CD4-positive, CD25-positive, alpha-beta regulatory T cell (primary cell): ENCODE data around the gene SEMA5A. TPM values are rescaled to one million over a fixed set of nuclear protein-coding genes. Genes with fewer than 3 reads are reported as not detected.

Experiments used
- ATAC-seq, 2 donors: fragments of 150-1000 bp; cut with Tn5 transposase; one replicate each; pipeline ENCODE4 v1.10.0; 2021; ENCODE audit warnings: low read depth in 2 of 2, moderate number of reproducible peaks in 2 of 2, moderate library complexity in 1 of 2
- DNase-seq, 3 donors: peaks; one replicate each; pipeline versions ENCODE4 v3.0.0 to v3.0.0-alpha.2; 2012 to 2022; ENCODE audit warnings: mixed read lengths in 1 of 3
- H3K27ac ChIP-seq: one replicate; pipeline ENCODE4 v1.7.0; 2013; ENCODE audit warnings: mild to moderate bottlenecking, low read length; ENCODE audit not compliant: insufficient read depth, poor library complexity, severe bottlenecking
- H3K27me3 ChIP-seq: one replicate; pipeline ENCODE4 v1.7.0; 2013; ENCODE audit warnings: low read length; ENCODE audit not compliant: control insufficient read depth, insufficient read depth
- H3K36me3 ChIP-seq: one replicate; pipeline ENCODE4 v1.7.0; 2013; ENCODE audit warnings: mild to moderate bottlenecking, low read length, moderate library complexity; ENCODE audit not compliant: control insufficient read depth, insufficient read depth
- H3K4me1 ChIP-seq: 2 replicates; pipeline ENCODE4 v1.7.0; 2013; ENCODE audit warnings: mild to moderate bottlenecking, low read length; ENCODE audit not compliant: insufficient read depth, control insufficient read depth, poor library complexity, severe bottlenecking
- H3K4me3 ChIP-seq: one replicate; pipeline ENCODE4 v1.7.0; 2013; ENCODE audit warnings: low read depth, mild to moderate bottlenecking, low read length, moderate library complexity
- H3K9me3 ChIP-seq, 2 experiments: 1 replicate in 1 of 2; 2 replicates in 1 of 2; pipeline ENCODE4 v1.7.0; 2013; ENCODE audit warnings: low read length in 2 of 2, mild to moderate bottlenecking in 1 of 2, moderate library complexity in 1 of 2; ENCODE audit not compliant: control insufficient read depth in 2 of 2
- H3K27ac Mint-ChIP-seq, 3 donors: one replicate each; pipeline ENCODE4 v1.8.0; 2020 to 2022; ENCODE audit warnings: mild to moderate bottlenecking in 3 of 3, mixed read lengths in 3 of 3, moderate library complexity in 2 of 3
- H3K27me3 Mint-ChIP-seq: one replicate; pipeline ENCODE4 v1.8.0; 2022; ENCODE audit warnings: mild to moderate bottlenecking, mixed read lengths
- H3K36me3 Mint-ChIP-seq: one replicate; pipeline ENCODE4 v1.8.0; 2020; ENCODE audit warnings: mixed read lengths
- H3K4me1 Mint-ChIP-seq, 4 donors: one replicate each; pipeline ENCODE4 v1.8.0; 2020 to 2022; ENCODE audit warnings: mixed read lengths in 4 of 4, mild to moderate bottlenecking in 1 of 4
- H3K4me3 Mint-ChIP-seq, 4 donors: one replicate each; pipeline ENCODE4 v1.8.0; 2020 to 2022; ENCODE audit warnings: mild to moderate bottlenecking in 4 of 4, mixed read lengths in 4 of 4, moderate library complexity in 3 of 4
- H3K9me3 Mint-ChIP-seq, 7 donors: one replicate each; pipeline ENCODE4 v1.8.0; 2020 to 2022; ENCODE audit warnings: mixed read lengths in 7 of 7, mild to moderate bottlenecking in 3 of 7, moderate library complexity in 2 of 7
- polyA plus RNA-seq, 4 donors: library from polyadenylated mRNA; unstranded; fragments of 300-500 nt; fragmentation: Illumina TruSeq; gene quantifications; one replicate each; pipeline ENCODE4 v1.2.3, GENCODE V29; 2021
- total RNA-seq: library from RNA; stranded (reverse); gene quantifications from one replicate; pipeline ENCODE4 v1.2.3, GENCODE V29; 2022

SEMA5A gene
- total and polyA plus RNA-seq, 5 donors from 2014 or later: 0.22 to 2.8 (median 0.31) TPM; not detected in 2

DNA sequence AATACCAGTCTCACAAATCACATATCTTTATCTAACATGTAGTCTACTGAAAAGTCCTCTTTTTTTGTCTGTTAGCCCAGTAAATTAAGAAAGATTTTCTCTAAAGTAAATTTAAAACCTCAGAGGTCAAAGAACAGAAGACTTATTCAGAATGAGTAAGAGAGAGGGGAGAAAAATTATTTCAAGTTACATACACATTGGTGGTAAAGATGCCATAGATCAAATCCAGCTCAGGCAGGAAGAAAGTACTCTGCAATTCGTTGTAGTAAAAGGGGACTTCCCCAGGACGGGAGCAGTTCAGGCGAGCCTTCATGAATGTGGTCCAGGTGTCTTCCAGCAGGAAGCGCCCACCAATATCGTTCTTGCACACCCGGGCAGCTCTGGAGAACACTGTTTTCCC is 344.1 kb downstream of the SEMA5A start:
- H3K4me3 Mint-ChIP-seq: no peak overlapping the region
- DNase-seq (no peak), ATAC-seq (no peak)
- no peak overlapping the region for H3K4me3 ChIP-seq
- no peak overlapping the region for H3K27ac ChIP-seq
- H3K9me3 Mint-ChIP-seq: peaks cover 0 to 3% (median 1%) of the 10 kb centered on the region in 7 donors
- H3K4me1 Mint-ChIP-seq: no peaks in the 10 kb centered on the region
- H3K36me3 ChIP-seq: no peaks in the 10 kb centered on the region
- no peaks in the 10 kb centered on the region for H3K4me1 ChIP-seq
- no peaks in the 10 kb centered on the region for H3K36me3 Mint-ChIP-seq
- H3K27me3 Mint-ChIP-seq: no peaks in the 10 kb centered on the region
- no peaks in the 10 kb centered on the region for H3K9me3 ChIP-seq
- no peaks in the 10 kb centered on the region for H3K27me3 ChIP-seq
- H3K27ac Mint-ChIP-seq: no peak overlapping the region

DNA sequence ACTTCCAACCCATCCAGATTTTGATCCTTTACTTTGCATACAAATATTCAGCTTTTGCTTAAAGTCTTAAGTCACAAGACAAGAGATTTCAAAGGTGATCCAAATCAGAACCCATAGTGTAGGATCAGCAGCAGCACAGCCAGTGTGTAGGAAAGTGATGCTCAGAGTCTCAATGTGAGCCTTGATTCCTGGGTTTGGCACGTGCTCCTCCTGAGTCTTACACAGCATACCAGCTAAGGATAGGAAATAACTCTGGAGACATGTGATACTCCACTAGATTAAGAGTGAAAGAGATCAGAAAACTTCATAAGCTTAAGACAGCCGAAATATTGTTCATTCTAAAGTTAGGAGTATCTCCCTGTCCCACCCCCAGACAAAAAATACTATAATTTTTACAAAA is 344.9 kb downstream of the SEMA5A start:
- H3K4me1 Mint-ChIP-seq: no peaks in the 10 kb centered on the region
- no peak overlapping the region for H3K27ac Mint-ChIP-seq
- Histone ChIP-seq H3K27ac (no peak overlapping the region), H3K36me3 (no peaks in the 10 kb centered on the region), H3K4me1 (no peaks in the 10 kb centered on the region), H3K9me3 (no peaks in the 10 kb centered on the region), H3K4me3 (no peak overlapping the region), H3K27me3 (no peaks in the 10 kb centered on the region)
- H3K27me3 Mint-ChIP-seq: no peaks in the 10 kb centered on the region
- no peak overlapping the region for H3K4me3 Mint-ChIP-seq
- no peak for ATAC-seq
- no peaks in the 10 kb centered on the region for H3K36me3 Mint-ChIP-seq
- DNase-seq: no peak
- H3K9me3 Mint-ChIP-seq: peaks cover 0 to 3% (median 1%) of the 10 kb centered on the region in 7 donors

- no peak overlapping the region for H3K4me3 ChIP-seq
- H3K4me1 ChIP-seq: no peaks in the 10 kb centered on the region
- no peak overlapping the region for H3K27ac ChIP-seq
- ATAC-seq: no peak
- H3K27me3 Mint-ChIP-seq: no peaks in the 10 kb centered on the region
- no peak overlapping the region for H3K27ac Mint-ChIP-seq
- no peak overlapping the region for H3K4me3 Mint-ChIP-seq
- no peaks in the 10 kb centered on the region for H3K4me1 Mint-ChIP-seq
- H3K9me3 Mint-ChIP-seq: peaks cover 0 to 5% (median 0%) of the 10 kb centered on the region in 7 donors
- no peaks in the 10 kb centered on the region for H3K9me3 ChIP-seq
- no peak for DNase-seq
- no peaks in the 10 kb centered on the region for H3K27me3 ChIP-seq
- H3K36me3 Mint-ChIP-seq: no peaks in the 10 kb centered on the region
- no peaks in the 10 kb centered on the region for H3K36me3 ChIP-seq
These were observed 347.5 kb downstream of the SEMA5A start for GRCh38 chr5:9198394-9198793.

DNA sequence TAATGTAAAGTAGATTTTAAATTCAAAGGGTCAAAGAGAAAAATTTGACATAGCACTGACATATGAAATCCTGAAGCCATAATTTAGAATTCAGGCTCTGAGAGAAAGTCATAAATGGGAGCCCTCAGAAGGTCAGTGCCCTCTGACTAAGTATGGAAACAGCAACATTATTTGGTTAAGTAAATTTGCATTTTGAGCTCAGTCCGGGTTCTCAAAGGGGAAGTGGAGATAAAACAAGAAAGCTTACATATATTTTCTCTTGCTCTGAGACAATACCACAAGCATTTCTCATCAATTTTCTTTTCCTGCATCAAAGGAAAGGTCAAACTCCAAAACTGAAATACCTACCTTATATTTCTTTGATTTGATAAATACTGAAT is 348.0 kb downstream of the SEMA5A start:
- ATAC-seq: no peak

DNA sequence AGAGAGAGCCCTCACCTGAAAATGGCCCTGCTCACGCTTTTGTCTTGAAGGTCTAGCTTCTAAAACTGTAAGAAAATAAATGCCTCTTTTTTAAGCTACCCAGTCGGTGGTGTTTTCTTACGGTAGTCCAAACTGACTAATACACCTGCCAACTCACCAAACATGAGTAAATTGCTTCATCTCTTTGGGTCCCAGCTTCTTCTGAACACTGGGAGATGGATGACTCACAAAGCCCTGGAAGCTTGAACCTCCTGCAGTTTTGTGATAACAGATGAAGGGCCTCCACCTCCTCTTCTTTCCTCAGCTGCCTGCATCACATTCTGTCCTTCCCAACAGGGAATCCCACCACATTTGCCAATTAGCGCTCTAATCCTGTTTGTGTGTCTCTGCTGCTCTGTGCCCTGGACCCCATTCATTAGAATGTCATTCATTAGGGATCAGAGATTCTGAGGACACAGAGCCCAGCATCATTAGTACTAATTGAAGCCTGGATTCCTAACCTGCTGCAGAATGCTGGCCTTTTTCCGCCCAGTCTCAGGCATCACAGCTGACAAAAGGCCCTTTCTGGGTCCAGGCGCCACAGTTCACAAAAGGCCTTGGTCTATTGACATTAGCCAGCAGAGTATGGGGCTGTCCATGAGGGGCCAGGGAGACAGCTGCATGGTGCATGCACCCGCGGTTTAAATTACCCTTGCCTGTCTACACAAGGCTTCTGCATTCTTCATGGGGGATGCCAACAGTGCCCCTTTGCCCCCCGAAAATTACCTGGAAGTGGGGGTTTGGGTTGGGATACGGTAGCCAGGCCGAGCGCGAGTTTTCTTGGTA is 349.3 kb downstream of the SEMA5A start:
- Mint-ChIP-seq H3K9me3 (peaks cover 0 to 9% (median 2%) of the 10 kb centered on the region in 7 donors), H3K4me3 (no peak overlapping the region)
- DNase-seq: no peak

More for the DNA sequence above, 348.0 kb downstream of the SEMA5A start:
- Mint-ChIP-seq H3K4me3 (no peak overlapping the region), H3K27me3 (no peaks in the 10 kb centered on the region), H3K27ac (no peak overlapping the region), H3K4me1 (no peaks in the 10 kb centered on the region), H3K9me3 (peaks cover 0 to 5% (median 1%) of the 10 kb centered on the region in 7 donors), H3K36me3 (no peaks in the 10 kb centered on the region)
- Histone ChIP-seq H3K4me1 (no peaks in the 10 kb centered on the region), H3K27me3 (no peaks in the 10 kb centered on the region), H3K36me3 (no peaks in the 10 kb centered on the region), H3K9me3 (no peaks in the 10 kb centered on the region), H3K4me3 (no peak overlapping the region), H3K27ac (no peak overlapping the region)
- no peak for DNase-seq

DNA sequence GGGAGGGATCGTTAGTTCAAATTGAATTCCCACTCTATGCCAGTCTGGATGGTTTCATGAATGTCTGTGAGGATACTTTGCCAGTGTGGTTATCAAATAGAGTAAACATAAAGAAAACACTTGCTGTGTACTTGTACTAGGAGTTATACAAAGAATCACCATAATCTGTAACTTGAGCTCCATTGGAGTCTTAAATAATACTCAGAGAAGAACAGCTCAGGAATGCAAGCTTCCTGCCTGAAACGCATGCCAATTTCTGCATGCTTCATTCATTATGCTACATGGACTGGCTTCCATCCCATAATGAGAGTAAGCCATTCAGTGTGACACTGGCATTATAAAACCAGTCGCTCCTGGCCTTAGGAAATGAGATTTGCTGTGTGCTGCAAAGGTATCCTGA is 351.4 kb downstream of the SEMA5A start:
- Mint-ChIP-seq H3K36me3 (no peaks in the 10 kb centered on the region), H3K27ac (peak overlapping the region in 1 of 3 donors; percentile 78), H3K4me1 (no peaks in the 10 kb centered on the region), H3K4me3 (no peak overlapping the region), H3K9me3 (peaks cover 0 to 9% (median 0%) of the 10 kb centered on the region in 7 donors), H3K27me3 (no peaks in the 10 kb centered on the region)
- Histone ChIP-seq H3K27me3 (no peaks in the 10 kb centered on the region), H3K9me3 (no peaks in the 10 kb centered on the region), H3K36me3 (no peaks in the 10 kb centered on the region), H3K4me1 (no peaks in the 10 kb centered on the region), H3K27ac (no peak overlapping the region), H3K4me3 (no peak overlapping the region)
- DNase-seq (no peak), ATAC-seq (no peak)

More for the DNA sequence above, 349.3 kb downstream of the SEMA5A start:
- no peak for ATAC-seq
- Mint-ChIP-seq H3K4me1 (no peaks in the 10 kb centered on the region), H3K27me3 (no peaks in the 10 kb centered on the region), H3K27ac (no peak overlapping the region), H3K36me3 (no peaks in the 10 kb centered on the region)
- no peaks in the 10 kb centered on the region for H3K27me3 ChIP-seq
- no peaks in the 10 kb centered on the region for H3K36me3 ChIP-seq
- no peaks in the 10 kb centered on the region for H3K9me3 ChIP-seq
- H3K4me3 ChIP-seq: no peak overlapping the region
- no peak overlapping the region for H3K27ac ChIP-seq
- no peaks in the 10 kb centered on the region for H3K4me1 ChIP-seq

- Mint-ChIP-seq H3K4me3 (no peak overlapping the region), H3K27me3 (no peaks in the 10 kb centered on the region), H3K4me1 (no peaks in the 10 kb centered on the region), H3K27ac (no peak overlapping the region), H3K9me3 (peaks cover 0 to 16% (median 3%) of the 10 kb centered on the region in 7 donors), H3K36me3 (no peaks in the 10 kb centered on the region)
- H3K36me3 ChIP-seq: no peaks in the 10 kb centered on the region
- no peak for DNase-seq
- H3K27ac ChIP-seq: no peak overlapping the region
- no peak for ATAC-seq
- H3K9me3 ChIP-seq: no peaks in the 10 kb centered on the region
- no peaks in the 10 kb centered on the region for H3K27me3 ChIP-seq
- H3K4me3 ChIP-seq: no peak overlapping the region
- H3K4me1 ChIP-seq: no peaks in the 10 kb centered on the region
These were observed 353.6 kb downstream of the SEMA5A start for GRCh38 chr5:9192266-9192665.

GRCh38 chr5:9189681-9190080 is 356.2 kb downstream of the SEMA5A start:
- no peaks in the 10 kb centered on the region for H3K4me1 ChIP-seq
- no peak overlapping the region for H3K4me3 Mint-ChIP-seq

More at GRCh38 chr5:9189681-9190080, 356.2 kb downstream of the SEMA5A start:
- Histone ChIP-seq H3K4me3 (no peak overlapping the region), H3K27ac (no peak overlapping the region), H3K9me3 (no peaks in the 10 kb centered on the region), H3K36me3 (no peaks in the 10 kb centered on the region), H3K27me3 (no peaks in the 10 kb centered on the region)
- Mint-ChIP-seq H3K27ac (no peak overlapping the region), H3K9me3 (peaks cover 0 to 18% (median 3%) of the 10 kb centered on the region in 7 donors), H3K36me3 (no peaks in the 10 kb centered on the region), H3K4me1 (no peaks in the 10 kb centered on the region), H3K27me3 (no peaks in the 10 kb centered on the region)
- no peak for DNase-seq
- no peak for ATAC-seq
